ENCODE data around the gene SS18L1.
"Not testable (repeated sequence)": the region's sequence is repeated elsewhere in the genome, so short reads cannot be mapped to it uniquely, and the experiment has no call there.

The SS18L1 gene

GRCh38 chr20:62137478-62138203 is 5.9 kb upstream of the SS18L1 start:
- no peak for DNase-seq (ENCODE audit: low read depth)

- DNase-seq (ENCODE audit: low read depth): no peak
These were observed 5.4 kb upstream of the SS18L1 start for GRCh38 chr20:62138204-62138543.

GRCh38 chr20:62138912-62139311 is 4.7 kb upstream of the SS18L1 start:
- DNase-seq (ENCODE audit: low read depth): no peak

- no peak for DNase-seq (ENCODE audit: low read depth)
These were observed 3.9 kb upstream of the SS18L1 start for GRCh38 chr20:62139636-62140035.

GRCh38 chr20:62141043-62141396 is 2.5 kb upstream of the SS18L1 start:
- no peak for DNase-seq (ENCODE audit: low read depth)

GRCh38 chr20:62141397-62142251 is 1.9 kb upstream of the SS18L1 start:
- DNase-seq (ENCODE audit: low read depth): peak; percentile 62

GRCh38 chr20:62142252-62143080 is 1.1 kb upstream of the SS18L1 start:
- DNase-seq (ENCODE audit: low read depth): no peak

- DNase-seq (ENCODE audit: low read depth): peak; percentile 63
These were observed 622 bp downstream of the SS18L1 start for GRCh38 chr20:62143957-62144825.

- DNase-seq (ENCODE audit: low read depth): no peak
These were observed 2.1 kb downstream of the SS18L1 start for GRCh38 chr20:62145688-62146018.

- DNase-seq (ENCODE audit: low read depth): no peak
These were observed 2.6 kb downstream of the SS18L1 start for GRCh38 chr20:62146019-62146755.

GRCh38 chr20:62147125-62147524 is 3.6 kb downstream of the SS18L1 start:
- no peak for DNase-seq (ENCODE audit: low read depth)

- no peak for DNase-seq (ENCODE audit: low read depth)
These were observed 4.0 kb downstream of the SS18L1 start for GRCh38 chr20:62147528-62147927.

- DNase-seq (ENCODE audit: low read depth): not testable (repeated sequence)
These were observed 4.8 kb downstream of the SS18L1 start for GRCh38 chr20:62148383-62148782.

- no peak for DNase-seq (ENCODE audit: low read depth)
These were observed 5.3 kb downstream of the SS18L1 start for GRCh38 chr20:62148908-62149314.

GRCh38 chr20:62149532-62150309 is 6.2 kb downstream of the SS18L1 start:
- no peak for DNase-seq (ENCODE audit: low read depth)

GRCh38 chr20:62150310-62150575 is 6.7 kb downstream of the SS18L1 start:
- DNase-seq (ENCODE audit: low read depth): no peak

- no peak for DNase-seq (ENCODE audit: low read depth)
These were observed 7.7 kb downstream of the SS18L1 start for GRCh38 chr20:62151225-62151624.

GRCh38 chr20:62151835-62152364 is 8.3 kb downstream of the SS18L1 start:
- no peak for DNase-seq (ENCODE audit: low read depth)

- no peak for DNase-seq (ENCODE audit: low read depth)
These were observed 12.1 kb downstream of the SS18L1 start for GRCh38 chr20:62155428-62156253.

GRCh38 chr20:62156254-62156556 is 12.6 kb downstream of the SS18L1 start:
- no peak for DNase-seq (ENCODE audit: low read depth)

Data from amniotic epithelial cell (primary cell).